IMR-90 (cell line): Measurements from ENCODE around the gene EME2. TPM values are rescaled to one million over a fixed set of nuclear protein-coding genes. Genes with fewer than 3 reads are reported as not detected.

Experiments
- ATAC-seq: fragments of 200-7000 bp; cut with Tn5 transposase; 2 replicates; pipeline ENCODE4 v1.9.1; 2020; ENCODE audit warnings: low read depth, mild to moderate bottlenecking, moderate library complexity
- BruUV-seq: library from RNA; stranded (reverse); fragments of 400-500 nt; replicated peaks from 2 replicates; lab custom pipeline; 2021; lab: Mats Ljungman, UMichigan
- CTCF ChIA-PET: fragments of 300-600 bp; formaldehyde crosslinking; extraction: SDS; loops from one replicate; lab custom pipeline; 2021; ENCODE audit warnings: antibody characterized with exemption; lab: Yijun Ruan, JAX
- POLR2A ChIA-PET: fragments of 300-600 bp; sonication (Branson Sonifier 250); formaldehyde crosslinking; loops from one replicate; lab custom pipeline; 2022; ENCODE audit warnings: antibody characterized with exemption; ENCODE audit not compliant: unreplicated experiment; lab: Charles Lee
- DNase-seq: peaks from one replicate; pipeline ENCODE4 v3.0.0; 2013
- H2AFZ ChIP-seq: replicated peaks from 2 replicates; pipeline ENCODE3; 2013; ENCODE audit warnings: low read length, mild to moderate bottlenecking; ENCODE audit not compliant: poor library complexity
- H2AK5ac ChIP-seq: 2 replicates; pipeline ENCODE4 v1.6.1; 2013; ENCODE audit warnings: low read depth, low read length, inconsistent platforms
- H2AK9ac ChIP-seq: replicated peaks from 2 replicates; pipeline ENCODE3; 2013; ENCODE audit warnings: mild to moderate bottlenecking, low read depth, low read length, moderate library complexity; ENCODE audit not compliant: poor library complexity
- H2BK120ac ChIP-seq: 2 replicates; pipeline ENCODE4 v1.6.1; 2013; ENCODE audit warnings: low read depth, low read length, inconsistent platforms
- H2BK15ac ChIP-seq: 3 replicates; pipeline ENCODE4 v1.6.1; 2013; ENCODE audit warnings: low read depth, low read length, inconsistent platforms
- H2BK20ac ChIP-seq: 2 replicates; pipeline ENCODE4 v1.6.1; 2013; ENCODE audit warnings: low read depth, mild to moderate bottlenecking, inconsistent platforms, low read length, moderate library complexity
- H2BK5ac ChIP-seq: 2 replicates; pipeline ENCODE4 v1.6.1; 2013; ENCODE audit warnings: mild to moderate bottlenecking, low read depth, low read length, inconsistent platforms; ENCODE audit not compliant: poor library complexity, severe bottlenecking
- H3K14ac ChIP-seq: replicated peaks from 2 replicates; pipeline ENCODE4 v1.6.1; 2013; ENCODE audit warnings: low read depth, low read length, inconsistent platforms
- H3K18ac ChIP-seq: 2 replicates; pipeline ENCODE4 v1.6.1; 2013; ENCODE audit warnings: low read depth, low read length, control low read depth
- H3K23ac ChIP-seq: 2 replicates; pipeline ENCODE4 v1.6.1; 2013; ENCODE audit warnings: low read depth, low read length, inconsistent platforms
- H3K27ac ChIP-seq: 2 replicates; pipeline ENCODE4 v1.5.1; 2013; ENCODE audit warnings: mild to moderate bottlenecking, control low read depth, low read length; ENCODE audit not compliant: insufficient read depth
- H3K27me3 ChIP-seq: 2 replicates; pipeline ENCODE4 v1.6.1; 2013; ENCODE audit warnings: low read length; ENCODE audit not compliant: control insufficient read depth, insufficient read depth
- H3K36me3 ChIP-seq: 2 replicates; pipeline ENCODE4 v1.6.1; 2013; ENCODE audit warnings: low read length, mixed read lengths; ENCODE audit not compliant: control insufficient read depth, insufficient read depth
- H3K4ac ChIP-seq: 2 replicates; pipeline ENCODE4 v1.6.1; 2013; ENCODE audit warnings: low read depth, low read length, inconsistent platforms
- H3K4me1 ChIP-seq: 2 replicates; pipeline ENCODE4 v1.6.1; 2013; ENCODE audit warnings: low read length, mixed read lengths; ENCODE audit not compliant: control insufficient read depth, insufficient read depth
- H3K4me2 ChIP-seq: 2 replicates; pipeline ENCODE4 v1.6.1; 2013; ENCODE audit warnings: low read depth, mild to moderate bottlenecking, control low read depth, low read length, moderate library complexity
- H3K4me3 ChIP-seq: 2 replicates; pipeline ENCODE4 v1.5.1; 2013; ENCODE audit warnings: low read depth, mild to moderate bottlenecking, control low read depth, low read length, moderate library complexity; ENCODE audit not compliant: insufficient read depth
- H3K56ac ChIP-seq: 2 replicates; pipeline ENCODE4 v1.6.1; 2013; ENCODE audit warnings: low read length, inconsistent platforms; ENCODE audit not compliant: insufficient read depth; ENCODE audit errors: extremely low read depth
- H3K79me1 ChIP-seq, 2 experiments: 2 replicates each; pipeline ENCODE4 v1.6.1; 2013; ENCODE audit warnings: low read length in 2 of 2, inconsistent platforms in 1 of 2, low read depth in 1 of 2
- H3K9ac ChIP-seq: 2 replicates; pipeline ENCODE4 v1.6.1; 2013; ENCODE audit warnings: low read depth, low read length, control low read depth
- H3K9me1 ChIP-seq: 2 replicates; pipeline ENCODE4 v1.6.1; 2013; ENCODE audit warnings: low read length, inconsistent platforms; ENCODE audit not compliant: insufficient read depth
- H3K9me3 ChIP-seq: 2 replicates; pipeline ENCODE4 v1.6.1; 2013; ENCODE audit warnings: low read length; ENCODE audit not compliant: control insufficient read depth, insufficient read depth
- H4K20me1 ChIP-seq: 2 replicates; pipeline ENCODE4 v1.6.1; 2013; ENCODE audit warnings: low read length, inconsistent platforms; ENCODE audit not compliant: insufficient read depth
- H4K5ac ChIP-seq: 2 replicates; pipeline ENCODE4 v1.6.1; 2013; ENCODE audit warnings: mild to moderate bottlenecking, low read depth, low read length, control low read depth
- H4K8ac ChIP-seq, 2 experiments: 2 replicates each; pipeline ENCODE4 v1.6.1; 2013; ENCODE audit warnings: low read depth in 2 of 2, low read length in 2 of 2, control low read depth in 1 of 2, inconsistent platforms in 1 of 2
- H4K91ac ChIP-seq: 2 replicates; pipeline ENCODE4 v1.6.1; 2013; ENCODE audit warnings: low read depth, low read length, inconsistent platforms; ENCODE audit not compliant: insufficient read depth
- BHLHE40 ChIP-seq: fragments of 150-350 bp; IDR thresholded peaks from 2 replicates; pipeline ENCODE4 v1.6.1; 2016; ENCODE audit warnings: mild to moderate bottlenecking, low read depth, low read length
- CEBPB ChIP-seq: IDR thresholded peaks from 2 replicates; pipeline ENCODE4 v1.6.1; 2012; ENCODE audit warnings: low read depth, low read length, improper control_type of control experiment
- ELK1 ChIP-seq: fragments of 150-350 bp; IDR thresholded peaks from 2 replicates; pipeline ENCODE4 v1.6.1; 2016; ENCODE audit warnings: low read depth, mild to moderate bottlenecking, low read length, moderate library complexity, borderline replicate concordance
- FOS ChIP-seq: fragments of 150-350 bp; IDR thresholded peaks from 2 replicates; pipeline ENCODE4 v1.6.1; 2016; ENCODE audit warnings: low read depth, low read length
- MAFK ChIP-seq: IDR thresholded peaks from 2 replicates; pipeline ENCODE4 v1.6.1; 2012; ENCODE audit warnings: low read depth, low read length, improper control_type of control experiment
- MAZ ChIP-seq: IDR thresholded peaks from 2 replicates; pipeline ENCODE4 v1.6.1; 2012; ENCODE audit warnings: low read depth, mild to moderate bottlenecking, low read length, improper control_type of control experiment, moderate library complexity, borderline replicate concordance
- MXI1 ChIP-seq: IDR thresholded peaks from 2 replicates; pipeline ENCODE4 v1.6.1; 2012; ENCODE audit warnings: low read depth, mild to moderate bottlenecking, low read length, moderate library complexity, borderline replicate concordance
- POLR2A ChIP-seq: IDR thresholded peaks from 2 replicates; pipeline ENCODE4 v1.6.1; 2012; ENCODE audit warnings: mild to moderate bottlenecking, low read depth, low read length
- RAD21 ChIP-seq: IDR thresholded peaks from 2 replicates; pipeline ENCODE4 v1.6.1; 2012; ENCODE audit warnings: low read length, improper control_type of control experiment
- RCOR1 ChIP-seq: IDR thresholded peaks from 2 replicates; pipeline ENCODE4 v1.6.1; 2012; ENCODE audit warnings: mild to moderate bottlenecking, low read length, improper control_type of control experiment; ENCODE audit not compliant: insufficient replicate concordance
- RFX5 ChIP-seq: IDR thresholded peaks from 2 replicates; pipeline ENCODE4 v1.8.0; 2012; ENCODE audit warnings: low read depth, mild to moderate bottlenecking, low read length, moderate library complexity
- SMC3 ChIP-seq: fragments of 150-350 bp; IDR thresholded peaks from 2 replicates; pipeline ENCODE4 v1.6.1; 2016; ENCODE audit warnings: low read depth, mild to moderate bottlenecking, antibody characterized with exemption, low read length, moderate library complexity
- USF2 ChIP-seq: fragments of 150-350 bp; IDR thresholded peaks from 2 replicates; pipeline ENCODE4 v1.6.1; 2017; ENCODE audit warnings: mild to moderate bottlenecking, antibody characterized with exemption, low read length, low read depth
- WGBS, 2 experiments: methylation state at CpG; one replicate each; pipeline versions ENCODE4 v1.1.5 to v1.1.7; 2013; ENCODE audit warnings: missing lambda C conversion rate in 2 of 2; ENCODE audit not compliant: insufficient read length in 1 of 2; ENCODE audit errors: extremely low coverage in 2 of 2; 5-methylcytosine and 5-hydroxymethylcytosine counted together
- dilution Hi-C: fragments of 300-500 bp; cut with HindIII; formaldehyde crosslinking; loops from one replicate; pipeline ENCODE4 v1.14.3; 2018; ENCODE audit warnings: low sequenced_read_pairs; ENCODE audit not compliant: unreplicated experiment
- in situ Hi-C: fragments of 300-500 bp; cut with MboI; formaldehyde crosslinking; loops from 3 replicates; pipeline ENCODE4 v1.14.3; 2019; ENCODE audit warnings: low sequenced_read_pairs, inconsistent platforms, mixed read lengths
- intact Hi-C: fragments of 100-400 bp; cut with micrococcal nuclease; formaldehyde crosslinking; loops from 2 replicates; pipeline ENCODE4 v1.10.0; 2022
- polyA plus RNA-seq, 3 experiments: library from polyadenylated mRNA; depleted of rRNA; stranded (reverse); fragments of >200 nt; gene quantifications; 2 replicates each; pipeline ENCODE4 v1.2.3, GENCODE V29; 2012; ENCODE audit warnings: low replicate concordance in 1 of 3
- total RNA-seq: library from RNA; depleted of rRNA; stranded (reverse); fragments of >200 nt; gene quantifications from 2 replicates; pipeline ENCODE4 v1.2.3, GENCODE V29; 2012

The EME2 gene
- total and polyA plus RNA-seq, 2 of the 4 experiments (the other 2 are of a cell fraction), result 1.3 to 9.6 TPM

- no peak for TF ChIP-seq USF2
- no peak for TF ChIP-seq SMC3
Observed at GRCh38 chr16:1743376-1744337, 29.0 kb upstream of the EME2 start (continued).

- POLR2A ChIA-PET, result no interaction called here
- TF ChIP-seq MXI1 (no peak), RAD21 (no peak), MAZ (no peak), ELK1 (no peak), POLR2A (no peak), CEBPB (no peak), BHLHE40 (no peak), FOS (no peak), RFX5 (no peak), RCOR1 (no peak), USF2 (no peak), MAFK (no peak)
Observed at GRCh38 chr16:1744338-1744840, 28.2 kb upstream of the EME2 start.

More at GRCh38 chr16:1744338-1744840, 28.2 kb upstream of the EME2 start:
- Histone ChIP-seq H3K36me3 (peaks cover 58% of the 10 kb centered on the region), H2AK5ac (no peak overlapping the region), H2BK20ac (no peak overlapping the region), H2AFZ (no peak overlapping the region), H4K8ac (no peak overlapping the region), H4K91ac (no peak overlapping the region), H3K79me1 (peaks cover 25 to 52% of the 10 kb centered on the region in 2 experiments), H4K5ac (no peak overlapping the region), H2BK15ac (no peak overlapping the region), H3K27ac (no peak overlapping the region), H3K9me3 (no peaks in the 10 kb centered on the region), H3K18ac (no peak overlapping the region), H3K9me1 (peaks cover 7% of the 10 kb centered on the region), H4K20me1 (peaks cover 26% of the 10 kb centered on the region), H3K4me3 (no peak overlapping the region), H3K4ac (no peak overlapping the region), H2BK120ac (no peak overlapping the region), H3K14ac (no peak overlapping the region), H2BK5ac (no peak overlapping the region), H3K4me1 (peaks cover 2% of the 10 kb centered on the region; the same call in 1 of the 2 replicates), H3K9ac (no peak overlapping the region), H3K27me3 (no peaks in the 10 kb centered on the region), H3K56ac (no peak overlapping the region), H2AK9ac (no peak overlapping the region), H3K23ac (no peak overlapping the region), H3K4me2 (no peak overlapping the region)
- intact Hi-C loops, result no loop called here
- 93% methylated on average over 3 of the region's 24 CpGs; no CpG with 5 or more reads in 1 of the 2 experiments for WGBS, 2 experiments
- BruUV-seq, result no TSS peak
- dilution Hi-C loops, result no loop called here
- in situ Hi-C loops, result no loop called here
- no peak for DNase-seq
- ATAC-seq, result no peak
- CTCF ChIA-PET, result no interaction called here
